ENCODE measurements around the gene CPT1C. TPM values are rescaled to one million over a fixed set of nuclear protein-coding genes. Genes with fewer than 3 reads are reported as not detected.
A peak's percentile ranks its signal among the peaks of the same experiment; 100 is the strongest.

CPT1C gene
- total RNA-seq, 1 experiment from 2014 or later = 0.84 TPM

DNA sequence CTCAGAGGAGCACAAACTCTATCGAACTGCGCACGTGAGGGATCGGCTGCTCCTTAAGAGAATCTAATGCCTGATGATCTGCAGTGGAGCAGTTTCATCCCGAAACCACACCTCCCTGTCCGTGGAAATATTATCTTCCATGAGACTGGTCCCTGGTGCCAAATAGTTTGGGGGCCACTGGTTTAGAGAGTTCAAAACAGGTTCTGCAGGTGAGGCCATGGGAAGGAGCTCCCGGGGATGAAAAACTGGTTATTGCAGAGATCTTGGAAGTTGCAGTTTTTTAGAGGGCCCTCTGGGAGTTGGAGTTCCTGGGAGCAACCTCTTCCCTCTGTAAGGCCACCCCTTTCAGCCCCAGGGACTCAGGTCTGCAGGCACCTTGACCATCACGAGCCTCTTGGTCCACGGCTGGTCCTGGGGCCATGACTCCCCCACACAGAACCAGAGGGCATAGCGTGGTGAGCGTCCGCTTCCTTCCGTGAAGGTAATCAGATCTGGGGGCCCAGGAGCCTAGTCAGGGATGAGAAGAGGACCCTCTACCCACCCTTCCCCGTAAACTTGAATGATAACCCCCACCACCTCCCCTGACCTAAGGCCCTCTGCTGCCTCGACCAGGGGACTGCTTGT lies 30.5 kb upstream of the CPT1C start:
- no peak for DNase-seq (ENCODE audit: low read depth)

- DNase-seq (ENCODE audit: low read depth) = no peak
Observed at GRCh38 chr19:49662011-49662410, 28.9 kb upstream of the CPT1C start.

GRCh38 chr19:49663224-49663623 lies 27.7 kb upstream of the CPT1C start:
- DNase-seq (ENCODE audit: low read depth) = no peak

DNA sequence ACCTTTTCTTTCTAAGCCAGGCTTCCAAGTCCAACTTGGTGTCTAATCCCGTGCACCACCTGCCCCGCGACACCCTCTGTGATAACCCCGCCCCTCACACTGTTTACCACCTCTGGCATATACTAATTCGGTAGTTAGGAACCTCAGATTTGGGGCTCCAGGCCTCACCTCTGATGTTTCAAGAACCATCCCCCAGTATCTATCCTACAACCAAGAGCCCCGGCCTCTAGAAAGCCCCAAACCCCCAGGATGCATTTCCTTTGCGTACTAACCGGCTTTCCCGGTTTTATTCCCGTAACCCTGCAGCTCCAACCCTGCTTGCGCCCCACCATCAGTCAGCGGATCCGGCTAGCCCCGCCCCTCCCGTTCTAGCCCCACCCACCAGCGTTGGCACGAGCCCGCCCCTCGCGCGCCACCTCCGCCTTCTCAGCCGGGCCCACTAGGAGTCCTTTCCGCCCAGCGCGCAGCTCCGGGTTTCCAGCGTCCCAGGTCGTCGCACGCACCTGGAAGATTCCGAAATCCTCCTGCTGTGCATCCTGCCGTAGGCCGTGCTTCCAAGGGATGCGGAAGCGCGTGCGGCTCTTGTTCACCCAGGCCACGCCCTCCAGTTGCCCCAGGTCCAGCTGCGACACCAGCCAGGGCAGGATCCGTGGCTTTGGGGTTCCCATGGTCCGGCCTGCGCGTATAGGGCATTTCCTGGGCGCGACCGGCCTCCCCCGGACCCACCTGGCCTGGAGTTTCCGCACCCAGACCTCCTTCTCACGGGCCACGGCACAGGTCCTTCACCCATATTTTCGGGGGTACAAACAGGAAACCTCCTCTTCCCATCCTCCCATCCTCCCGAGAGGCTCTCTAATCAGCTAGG lies 26.5 kb upstream of the CPT1C start:
- DNase-seq (ENCODE audit: low read depth) = peak; percentile 78

DNA sequence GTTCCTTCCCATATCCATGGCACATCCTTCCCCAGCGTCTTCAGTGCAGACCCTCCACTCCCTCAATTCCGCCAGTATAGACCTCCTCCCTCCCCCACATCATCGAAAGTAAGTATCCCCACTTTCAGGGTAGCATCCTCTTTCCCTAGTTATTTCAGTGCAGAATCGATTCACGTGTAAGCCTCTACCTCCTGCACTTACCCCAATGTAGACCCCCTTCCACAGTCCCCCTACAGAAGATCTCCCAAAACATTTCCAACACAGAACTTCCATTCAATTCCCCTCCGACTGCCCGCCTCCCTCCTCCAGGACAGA lies 25.9 kb upstream of the CPT1C start:
- no peak for DNase-seq (ENCODE audit: low read depth)

DNA sequence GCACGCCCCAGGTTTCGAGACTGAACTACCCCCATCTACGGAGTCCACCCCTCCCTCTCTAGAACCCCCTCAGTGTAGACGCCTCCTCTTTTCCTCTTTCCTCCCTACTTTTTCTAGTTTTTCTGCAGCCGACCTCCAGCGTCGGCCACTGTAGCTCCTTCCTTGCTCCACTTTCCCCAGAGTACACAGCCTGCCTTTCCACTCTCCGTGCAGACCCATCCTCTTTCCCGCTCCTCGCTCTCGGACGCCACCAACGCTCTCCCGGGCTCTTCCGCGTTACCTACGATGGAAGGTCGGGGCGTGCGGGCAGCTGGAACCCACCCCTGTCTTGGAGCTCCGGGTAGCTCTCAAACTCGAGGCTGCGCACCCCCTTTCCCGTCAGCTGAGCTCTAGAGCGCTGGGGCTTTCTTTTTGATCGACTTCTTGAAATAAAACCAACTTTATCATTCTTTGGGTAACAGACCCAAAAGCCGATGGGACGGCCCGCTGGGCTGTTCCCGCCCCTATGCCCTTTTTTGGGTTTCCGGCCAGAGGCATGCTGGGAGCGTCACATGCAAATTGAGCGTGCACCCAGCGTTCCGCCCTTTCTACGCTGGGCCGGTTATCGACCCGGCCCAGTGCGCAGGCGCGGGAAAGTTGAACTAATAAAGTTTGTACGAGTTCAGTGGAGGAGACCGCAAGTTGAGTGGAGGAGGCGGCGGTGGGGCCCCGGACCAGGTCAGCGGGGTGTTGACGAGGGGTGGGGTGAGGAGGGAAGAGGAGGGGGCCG lies 25.4 kb upstream of the CPT1C start, which contains the start of the genes BCL2L12 and IRF3:
TSS of gene BCL2L12 (plus strand) at position 583 of the 769 bp plus-strand sequence. CDS start 760 bp downstream, outside the sequence.
TSS of gene IRF3 (minus strand) at position 507 of the 769 bp plus-strand sequence. CDS start 1,019 bp downstream, outside the sequence.
- peak; percentile 91 for DNase-seq (ENCODE audit: low read depth)

GRCh38 chr19:49666120-49666444 lies 24.8 kb upstream of the CPT1C start:
- DNase-seq (ENCODE audit: low read depth) = no peak

- DNase-seq (ENCODE audit: low read depth) = no peak
Observed at GRCh38 chr19:49667473-49667872, 23.4 kb upstream of the CPT1C start.

- no peak for DNase-seq (ENCODE audit: low read depth)
Observed at GRCh38 chr19:49669516-49669915, 21.4 kb upstream of the CPT1C start.

DNA sequence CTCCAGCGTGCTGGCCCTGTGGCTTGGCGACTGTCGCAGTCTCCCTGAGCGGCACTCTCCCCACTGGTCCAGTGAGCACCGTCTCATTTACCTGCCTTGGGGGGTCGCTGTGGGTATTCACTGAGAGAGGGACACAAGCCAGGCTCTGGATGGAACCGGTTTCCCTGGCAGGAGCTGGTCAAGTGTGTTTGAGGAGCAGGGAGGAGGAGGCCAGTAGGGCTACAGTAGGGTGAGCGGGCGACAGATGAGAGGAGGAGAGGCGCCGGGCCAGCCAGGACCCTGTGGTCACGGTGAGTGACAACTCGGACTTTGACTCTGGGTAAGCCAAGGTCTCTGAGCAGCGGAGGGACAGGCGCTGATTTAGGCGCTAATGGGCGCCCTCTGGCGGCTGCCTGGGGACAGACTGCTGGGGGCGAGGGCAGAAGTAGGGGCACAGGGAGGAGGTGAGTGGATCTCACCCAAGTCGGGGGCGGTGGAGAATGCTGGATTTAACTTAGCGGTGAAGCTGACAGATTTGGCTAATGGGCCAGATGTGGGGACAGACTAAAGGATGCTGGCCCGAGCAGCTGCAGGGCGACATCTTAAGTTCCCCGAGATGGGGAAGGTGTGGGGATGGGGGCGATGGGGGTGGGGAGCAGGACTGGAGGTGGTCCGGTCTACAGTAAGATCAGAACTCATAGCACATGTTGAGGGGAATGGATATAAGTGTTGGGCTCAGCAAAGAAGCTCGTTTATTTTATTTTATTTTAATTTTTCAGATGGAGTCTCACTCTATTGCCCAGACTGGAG lies 18.6 kb upstream of the CPT1C start:
- peak; percentile 63 for DNase-seq (ENCODE audit: low read depth)

GRCh38 chr19:49676136-49676783 lies 14.7 kb upstream of the CPT1C start:
- peak; percentile 90 for DNase-seq (ENCODE audit: low read depth)

DNA sequence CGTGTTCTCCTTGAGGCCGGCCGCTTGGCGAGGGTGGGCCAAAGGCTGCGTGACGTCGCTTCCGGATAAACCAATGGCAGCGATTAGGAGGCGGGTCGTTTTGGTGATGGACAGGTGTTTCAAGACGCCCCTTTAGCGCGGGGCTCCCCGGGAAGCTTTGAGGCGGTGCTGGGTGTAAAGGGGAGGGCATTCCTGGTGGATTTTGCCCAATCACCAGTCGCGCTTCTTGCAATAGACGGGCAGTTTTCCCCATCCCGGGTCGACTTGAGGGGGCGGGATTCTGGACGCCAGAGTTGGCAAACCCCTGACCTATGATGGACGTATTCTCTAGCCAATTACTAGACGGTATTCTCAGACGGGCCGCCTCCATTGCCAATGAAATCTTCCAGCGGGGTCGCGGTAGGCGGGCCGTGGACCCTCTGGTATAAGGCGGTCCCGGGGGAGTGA lies 14.1 kb upstream of the CPT1C start:
- DNase-seq (ENCODE audit: low read depth) = peak; percentile 100

GRCh38 chr19:49677231-49677900 lies 13.6 kb upstream of the CPT1C start, which contains the start of gene PRMT1:
Gene PRMT1, plus strand, starts transcription at chr19:49677271. Its CDS starts 10 bp downstream, at chr19:49677281.
- no peak for DNase-seq (ENCODE audit: low read depth)

- DNase-seq (ENCODE audit: low read depth) = peak; percentile 71
Observed at GRCh38 chr19:49677901-49678674, 12.8 kb upstream of the CPT1C start.

GRCh38 chr19:49678985-49679770 lies 11.7 kb upstream of the CPT1C start:
- no peak for DNase-seq (ENCODE audit: low read depth)

DNA sequence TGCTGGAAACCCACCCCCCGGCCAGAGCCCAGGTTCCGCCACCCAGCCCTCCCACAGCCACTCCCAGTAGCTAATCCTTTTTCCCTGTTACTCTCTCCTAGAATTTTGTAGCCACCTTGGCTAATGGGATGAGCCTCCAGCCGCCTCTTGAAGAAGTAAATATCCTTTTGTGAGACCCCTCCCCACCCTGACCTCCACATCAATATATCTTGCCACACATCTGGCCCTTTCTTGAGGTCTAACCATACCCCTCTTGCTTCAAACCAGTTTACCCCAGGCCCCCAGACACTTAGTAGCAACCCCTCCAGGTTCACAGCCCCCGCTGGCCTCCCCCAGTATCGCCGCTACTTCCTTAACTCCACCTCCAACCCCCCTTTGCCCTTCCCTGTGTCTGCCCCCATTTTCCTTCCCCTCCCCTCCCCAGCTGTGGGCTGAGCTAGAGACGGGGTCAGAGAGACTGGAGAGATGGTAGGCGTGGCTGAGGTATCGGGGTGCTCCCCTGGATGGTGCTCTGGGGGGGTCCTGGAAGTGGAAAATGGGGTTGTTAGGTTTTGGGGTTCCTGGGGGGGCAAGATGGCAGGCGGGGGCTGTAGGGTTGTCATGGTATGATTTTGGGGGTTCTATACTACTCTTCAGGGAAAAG lies 11.0 kb upstream of the CPT1C start:
- DNase-seq (ENCODE audit: low read depth) = no peak

DNA sequence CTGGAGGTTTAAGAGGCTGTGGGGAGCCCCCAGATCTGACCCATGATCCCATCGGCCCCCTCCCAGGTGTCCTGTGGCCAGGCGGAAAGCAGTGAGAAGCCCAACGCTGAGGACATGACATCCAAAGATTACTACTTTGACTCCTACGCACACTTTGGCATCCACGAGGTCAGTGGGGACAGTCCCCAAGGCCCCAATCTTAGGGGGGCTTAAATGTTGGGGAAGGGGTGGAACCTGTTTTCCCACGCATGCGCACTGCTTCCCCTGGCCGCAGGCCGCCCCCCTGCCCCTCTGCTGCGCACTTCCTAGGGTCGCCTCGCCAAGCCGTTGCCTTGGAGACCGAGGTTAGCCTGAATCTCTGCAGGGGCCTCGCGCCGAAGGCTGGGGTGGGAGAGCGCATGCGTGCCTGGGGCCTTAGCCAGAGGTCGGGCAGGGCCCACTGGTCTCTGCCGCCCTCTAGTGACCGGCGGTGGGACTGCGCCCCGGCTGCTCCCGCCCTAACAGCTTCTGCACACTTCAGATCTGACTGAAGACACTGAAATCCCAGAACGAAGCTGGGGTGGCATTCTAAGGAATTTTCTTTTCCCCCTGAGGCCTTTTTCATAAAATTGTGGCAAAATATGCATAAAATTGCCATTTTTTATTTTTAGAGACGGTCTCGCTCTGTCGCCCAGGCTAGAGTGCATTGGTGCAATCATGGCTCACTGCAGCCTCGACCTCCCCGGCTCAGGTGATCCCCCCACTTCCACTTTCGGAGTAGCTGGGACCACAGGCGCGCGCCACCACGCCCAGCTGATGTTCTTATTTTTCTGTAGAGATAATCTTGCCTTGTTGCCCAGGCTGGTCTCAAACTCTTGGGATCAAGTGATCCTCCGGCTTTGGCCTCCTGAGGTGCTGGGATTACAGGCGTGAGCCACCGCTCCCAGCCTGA lies 10.2 kb upstream of the CPT1C start:
- peak; percentile 84 for DNase-seq (ENCODE audit: low read depth)

Measured in HT1080 (cell line).